ENCODE measurements around the gene IQGAP2. TPM values are rescaled to one million over a fixed set of nuclear protein-coding genes. Genes with fewer than 3 reads are reported as not detected.

Gene IQGAP2
- total RNA-seq, 4 donors from 2014 or later = 3.5 to 18.5 (median 13.7) TPM

- 87 to 91% methylated on average over 5 of the region's 5 CpGs for WGBS, 2 donors
- H3K4me3 ChIP-seq (ENCODE audit: low read depth, poor library complexity, severe bottlenecking) = no peak overlapping the region
- DNase-seq (ENCODE audit: low spot score in 2 of 2) = peak in 1 of 2 donors; percentile 54
- TF ChIP-seq CTCF (IDR thresholded peaks at IDR 0.05) (no peak), POLR2A (IDR thresholded peaks at IDR 0.05) (no peak)
- intact Hi-C loops (cut with DNase I; ENCODE audit: low total_unique reads) = no loop called here
Measured at GRCh38 chr5:76385540-76385939, 17.5 kb upstream of the IQGAP2 start.

- H3K4me3 ChIP-seq (ENCODE audit: low read depth, poor library complexity, severe bottlenecking) = no peak overlapping the region
- WGBS, 2 donors = 47% methylated on average over 3 to 5 of the region's 5 CpGs
- peak in 1 of 2 donors; percentile 87 for DNase-seq (ENCODE audit: low spot score in 2 of 2)
- intact Hi-C loops (cut with DNase I; ENCODE audit: low total_unique reads) = no loop called here
- TF ChIP-seq CTCF (IDR thresholded peaks at IDR 0.05) = no peak
Measured at GRCh38 chr5:76386360-76386759, 16.7 kb upstream of the IQGAP2 start.

- DNase-seq (ENCODE audit: low spot score in 2 of 2) = no peak
- WGBS, 2 donors = 61 to 63% methylated on average over 1 of the region's 1 CpG
- TF ChIP-seq POLR2A (IDR thresholded peaks at IDR 0.05) (no peak), CTCF (IDR thresholded peaks at IDR 0.05) (no peak)
- intact Hi-C loops (cut with DNase I; ENCODE audit: low total_unique reads) = no loop called here
- no peak overlapping the region for H3K4me3 ChIP-seq (ENCODE audit: low read depth, poor library complexity, severe bottlenecking)
Measured at GRCh38 chr5:76388236-76388635, 14.8 kb upstream of the IQGAP2 start.

GRCh38 chr5:76388791-76389512 is 14.1 kb upstream of the IQGAP2 start:
- H3K4me3 ChIP-seq (ENCODE audit: low read depth, poor library complexity, severe bottlenecking) = no peak overlapping the region
- intact Hi-C loops (cut with DNase I; ENCODE audit: low total_unique reads) = no loop called here
- WGBS, 2 donors = 85% methylated on average over 11 of the region's 11 CpGs
- DNase-seq (ENCODE audit: low spot score in 2 of 2) = peak in 1 of 2 donors; percentile 54
- TF ChIP-seq POLR2A (IDR thresholded peaks at IDR 0.05) (no peak), CTCF (IDR thresholded peaks at IDR 0.05) (no peak)

GRCh38 chr5:76389513-76390154 is 13.5 kb upstream of the IQGAP2 start:
- TF ChIP-seq POLR2A (IDR thresholded peaks at IDR 0.05) = no peak
- no peak for TF ChIP-seq CTCF (IDR thresholded peaks at IDR 0.05)
- intact Hi-C loops (cut with DNase I; ENCODE audit: low total_unique reads) = no loop called here
- 91 to 93% methylated on average over 13 of the region's 13 CpGs for WGBS, 2 donors
- H3K4me3 ChIP-seq (ENCODE audit: low read depth, poor library complexity, severe bottlenecking) = no peak overlapping the region
- peak in 1 of 2 donors; percentile 32 for DNase-seq (ENCODE audit: low spot score in 2 of 2)
